ENCODE measurements around the gene ZNF280B. TPM values are rescaled to one million over a fixed set of nuclear protein-coding genes. Genes with fewer than 3 reads are reported as not detected.

The ZNF280B gene
- total and polyA plus RNA-seq, 2 donors (not counting 1 experiment from before 2014, with no cell fraction given) = 0.67 to 3.5 TPM

- 74% methylated on average over 4 of the region's 6 CpGs for WGBS (ENCODE audit: insufficient coverage)
- no peak overlapping the region for H3K4me3 ChIP-seq (ENCODE audit: control extremely low read depth in 1 of 5, extremely low read depth in 1 of 5, insufficient read depth in 1 of 5, low read depth in 2 of 5, low read length in 4 of 5)
- H3K4me2 ChIP-seq (replicated peaks; ENCODE audit: low read depth, low read length, poor library complexity, severe bottlenecking) = no peak overlapping the region
- H3K4me3 Mint-ChIP-seq = peak overlapping the region; percentile 26
- peaks cover 30 to 32% of the 10 kb centered on the region in 2 donors for H3K4me1 ChIP-seq (ENCODE audit: control insufficient read depth in 2 of 2, insufficient read depth in 2 of 2, low read length in 2 of 2)
- no peak overlapping the region for H3K27ac ChIP-seq (ENCODE audit: low read length in 2 of 2)
- intact Hi-C loops (cut with micrococcal nuclease) = loop anchor here (5.0 kb wide), 1 partner anchor 54 kb away; the partner anchor contains the start of gene ZNF280B
- H3K4me1 Mint-ChIP-seq = peaks cover 33% of the 10 kb centered on the region
- no peaks in the 10 kb centered on the region for H3K27me3 ChIP-seq (replicated peaks in 1 of 4; ENCODE audit: control extremely low read depth in 1 of 4, control insufficient read depth in 3 of 4, insufficient read depth in 4 of 4, low read length in 3 of 4)
- CTCF ChIA-PET = no interaction called here
- TF ChIP-seq CTCF (IDR thresholded peaks at IDR 0.05) (no peak), EZH2 (IDR thresholded peaks at IDR 0.05; ENCODE audit: borderline replicate concordance, insufficient read depth, low read depth, low read length, poor library complexity, severe bottlenecking) (no peak)
- H3K9ac ChIP-seq (ENCODE audit: low read length) = no peak overlapping the region
- H3K27ac Mint-ChIP-seq = no peak overlapping the region
- DNase-seq (no peak), ATAC-seq (ENCODE audit: low read depth) (no peak)
- POLR2A ChIA-PET = no interaction called here
- no peaks in the 10 kb centered on the region for H3K79me2 ChIP-seq (ENCODE audit: control insufficient read depth, insufficient read depth, low read length)
- no peaks in the 10 kb centered on the region for H4K20me1 ChIP-seq (ENCODE audit: control insufficient read depth, insufficient read depth, low read length, poor library complexity, severe bottlenecking)
- H2AFZ ChIP-seq (ENCODE audit: insufficient read depth, low read depth, low read length, poor library complexity, severe bottlenecking) = no peak overlapping the region
- H3K9me3 Mint-ChIP-seq (ENCODE audit: insufficient read depth) = peaks cover 8% of the 10 kb centered on the region
- no peaks in the 10 kb centered on the region for H3K27me3 Mint-ChIP-seq
- no peaks in the 10 kb centered on the region for H3K36me3 ChIP-seq (replicated peaks in 1 of 2; ENCODE audit: control extremely low read depth in 1 of 2, control insufficient read depth in 1 of 2, extremely low read depth in 1 of 2, insufficient read depth in 2 of 2, low read length in 1 of 2)
- H3K9me3 ChIP-seq (ENCODE audit: control extremely low read depth in 1 of 3, control insufficient read depth in 2 of 3, insufficient read depth in 1 of 3, low read length in 2 of 3) = peaks cover 1 to 22% (median 19%) of the 10 kb centered on the region in 3 donors
Observed at GRCh38 chr22:22452996-22453686, 55.4 kb downstream of the ZNF280B start.

- Histone ChIP-seq H3K4me3 (ENCODE audit: control extremely low read depth in 1 of 5, extremely low read depth in 1 of 5, insufficient read depth in 1 of 5, low read depth in 2 of 5, low read length in 4 of 5) (no peak overlapping the region), H2AFZ (ENCODE audit: insufficient read depth, low read depth, low read length, poor library complexity, severe bottlenecking) (no peak overlapping the region), H3K4me1 (ENCODE audit: control insufficient read depth in 2 of 2, insufficient read depth in 2 of 2, low read length in 2 of 2) (peaks cover 30 to 32% of the 10 kb centered on the region in 2 donors), H3K36me3 (replicated peaks in 1 of 2; ENCODE audit: control extremely low read depth in 1 of 2, control insufficient read depth in 1 of 2, extremely low read depth in 1 of 2, insufficient read depth in 2 of 2, low read length in 1 of 2) (no peaks in the 10 kb centered on the region), H3K27ac (ENCODE audit: low read length in 2 of 2) (no peak overlapping the region), H4K20me1 (ENCODE audit: control insufficient read depth, insufficient read depth, low read length, poor library complexity, severe bottlenecking) (no peaks in the 10 kb centered on the region), H3K9me3 (ENCODE audit: control extremely low read depth in 1 of 3, control insufficient read depth in 2 of 3, insufficient read depth in 1 of 3, low read length in 2 of 3) (peaks cover 0 to 14% (median 13%) of the 10 kb centered on the region in 3 donors), H3K4me2 (replicated peaks; ENCODE audit: low read depth, low read length, poor library complexity, severe bottlenecking) (no peak overlapping the region), H3K9ac (ENCODE audit: low read length) (no peak overlapping the region), H3K27me3 (replicated peaks in 1 of 4; ENCODE audit: control extremely low read depth in 1 of 4, control insufficient read depth in 3 of 4, insufficient read depth in 4 of 4, low read length in 3 of 4) (no peaks in the 10 kb centered on the region), H3K79me2 (ENCODE audit: control insufficient read depth, insufficient read depth, low read length) (no peaks in the 10 kb centered on the region)
- TF ChIP-seq CTCF (IDR thresholded peaks at IDR 0.05) = no peak
- H3K4me1 Mint-ChIP-seq = peaks cover 33% of the 10 kb centered on the region
- WGBS (ENCODE audit: insufficient coverage) = 100% methylated on average over 1 of the region's 1 CpG
- ChIA-PET POLR2A (no interaction called here), CTCF (interaction anchor here (1.3 to 5.6 kb wide), 2 partner anchors 12 to 95 kb away, joined by 4 to 41 read pairs; no protein-coding TSS in a partner anchor)
- intact Hi-C loops (cut with micrococcal nuclease) = loop anchor here (5.0 kb wide), 1 partner anchor 55 kb away; the partner anchor contains the start of gene ZNF280B
- peaks cover 8% of the 10 kb centered on the region for H3K9me3 Mint-ChIP-seq (ENCODE audit: insufficient read depth)
- DNase-seq (no peak), ATAC-seq (ENCODE audit: low read depth) (no peak)
- H3K27ac Mint-ChIP-seq = peak overlapping the region; percentile 28
- no peaks in the 10 kb centered on the region for H3K27me3 Mint-ChIP-seq
- H3K4me3 Mint-ChIP-seq = peak overlapping the region; percentile 11
Observed at GRCh38 chr22:22452211-22452610, 56.3 kb downstream of the ZNF280B start.
